M059J (cell line): Measurements from ENCODE around the gene G3BP2. TPM values are rescaled to one million over a fixed set of nuclear protein-coding genes. Genes with fewer than 3 reads are reported as not detected.

Experiments
- DNase-seq: peaks from one replicate; pipeline ENCODE4 v3.0.0-alpha.2; 2012; ENCODE audit warnings: low read depth
- total RNA-seq: library from RNA; depleted of rRNA; stranded (reverse); fragments of >200 nt; shearing (Covaris generic); gene quantifications from 2 replicates; pipeline ENCODE4 v1.2.3, GENCODE V29; 2014; rRNA removed

G3BP2 gene
- total RNA-seq, 1 experiment from 2014 or later = 135 TPM

DNA sequence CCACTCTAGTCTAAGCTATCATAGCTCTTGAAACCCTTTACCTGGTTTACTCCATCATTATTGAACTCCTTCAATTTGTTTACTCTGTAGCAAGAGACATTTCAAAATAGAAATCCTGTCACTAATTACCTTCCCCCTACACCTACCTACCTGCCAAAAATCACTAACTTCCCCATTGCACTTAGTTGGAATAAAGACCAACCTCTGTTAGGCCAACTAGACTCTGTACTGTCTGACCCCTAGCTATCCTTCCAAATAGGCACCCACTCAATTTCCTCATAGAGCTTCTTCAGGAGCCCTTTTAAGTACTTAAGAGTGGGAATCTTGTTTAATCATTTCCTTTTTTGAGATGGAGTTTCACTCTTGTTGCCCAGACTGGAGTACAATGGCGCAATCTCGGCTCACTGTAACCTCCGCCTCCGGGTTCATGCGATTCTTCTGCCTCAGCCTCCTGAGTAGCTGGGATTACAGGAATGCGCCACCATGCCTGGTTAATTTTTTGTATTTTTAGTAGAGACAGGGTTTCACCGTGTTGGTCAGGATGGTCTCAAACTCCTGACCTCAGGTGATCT lies 34.0 kb downstream of the G3BP2 start:
- DNase-seq = no peak

DNA sequence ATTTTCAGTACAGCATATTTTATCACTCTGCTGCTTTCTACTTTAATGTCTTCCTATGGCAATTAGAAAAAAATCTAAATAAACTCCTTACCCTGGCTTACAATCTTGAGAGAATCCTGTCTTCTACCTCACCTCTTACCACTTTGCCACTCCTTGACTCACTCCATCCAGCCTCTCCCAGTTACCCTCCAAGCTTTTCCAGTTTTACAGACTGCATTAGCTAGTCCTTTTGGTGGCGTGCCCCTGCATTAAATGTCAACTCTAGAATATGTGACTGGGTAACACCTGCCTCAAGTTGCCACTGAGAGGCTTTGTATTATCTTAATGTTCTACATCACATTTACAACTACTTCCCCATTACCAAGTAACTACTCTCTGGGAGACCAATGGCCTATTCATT lies 35.4 kb downstream of the G3BP2 start:
- no peak for DNase-seq

DNA sequence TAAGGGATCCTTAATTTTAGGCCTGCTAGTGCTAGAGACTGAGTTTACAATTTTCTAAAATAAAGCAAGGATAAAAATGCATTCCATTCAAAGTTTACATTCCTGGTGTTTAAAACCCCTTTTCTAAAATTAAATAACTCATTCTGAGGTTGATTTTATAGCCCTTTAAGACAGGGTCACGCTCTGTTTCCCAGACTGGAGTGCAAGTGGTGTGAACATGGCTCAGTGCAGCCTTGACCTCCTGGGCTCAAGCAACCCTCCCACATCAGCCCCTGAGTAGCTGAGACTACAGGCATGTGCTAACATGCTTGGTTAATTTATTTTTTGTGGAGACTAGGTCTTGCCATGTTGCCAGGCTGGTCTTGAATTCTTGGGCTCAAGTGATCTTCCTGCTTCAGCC lies 36.0 kb downstream of the G3BP2 start:
- DNase-seq = peak; percentile 43

DNA sequence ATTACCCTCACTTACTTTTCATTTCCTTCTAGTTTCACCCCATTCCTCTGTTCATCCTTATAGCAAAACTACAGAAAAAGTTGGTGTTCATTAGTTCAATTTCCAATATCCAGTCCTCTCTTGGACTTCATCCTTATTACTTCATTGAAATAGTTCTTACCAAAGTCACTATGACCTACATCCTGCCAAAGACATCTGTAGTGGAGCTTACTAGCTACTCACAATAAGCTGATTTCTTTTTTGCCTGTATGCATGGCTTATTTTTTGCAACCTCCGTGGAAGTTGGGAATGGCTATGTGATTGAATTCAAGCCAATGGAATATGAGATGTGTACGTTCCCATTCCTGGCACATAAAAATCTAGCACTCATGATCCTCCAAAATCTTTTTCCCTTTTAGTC lies 38.3 kb downstream of the G3BP2 start:
- DNase-seq = peak; percentile 20

DNA sequence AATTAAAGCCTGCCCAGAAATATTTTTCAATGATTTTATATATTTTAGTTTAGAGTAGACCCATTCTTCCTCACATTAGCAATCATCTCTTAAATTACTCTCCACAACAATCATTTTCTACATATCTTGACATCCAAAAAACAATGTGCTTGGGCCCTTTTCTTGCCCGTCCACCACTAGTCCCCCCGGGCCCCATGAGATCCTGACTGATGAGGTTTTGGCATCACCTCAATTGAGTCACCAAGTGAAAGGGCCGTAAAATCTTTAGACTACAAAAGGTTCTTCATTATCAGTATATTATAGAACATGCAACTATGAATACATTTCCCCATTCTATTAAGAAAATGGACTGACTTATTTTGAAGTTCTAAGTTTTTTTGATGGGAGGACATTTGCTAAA lies 38.9 kb downstream of the G3BP2 start:
- peak; percentile 65 for DNase-seq

DNA sequence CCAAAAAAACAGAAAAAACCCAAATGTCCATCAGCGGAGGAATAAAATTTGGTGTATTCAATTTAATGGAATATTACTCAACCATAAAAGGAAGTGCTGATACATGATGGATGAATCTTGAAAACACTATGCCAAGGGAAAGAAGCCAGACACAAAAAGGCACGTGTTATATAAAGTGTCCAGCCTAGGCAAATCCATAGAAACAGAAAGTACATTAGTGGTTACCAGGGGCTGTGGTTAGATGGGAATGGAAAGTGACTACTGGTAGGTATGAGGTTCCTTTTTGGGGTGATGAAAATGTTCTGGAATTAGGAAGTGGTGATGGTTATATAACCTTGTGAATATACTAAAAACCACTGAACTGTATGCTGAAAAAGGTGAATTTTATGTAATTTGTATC lies 39.4 kb downstream of the G3BP2 start:
- DNase-seq = peak; percentile 81

DNA sequence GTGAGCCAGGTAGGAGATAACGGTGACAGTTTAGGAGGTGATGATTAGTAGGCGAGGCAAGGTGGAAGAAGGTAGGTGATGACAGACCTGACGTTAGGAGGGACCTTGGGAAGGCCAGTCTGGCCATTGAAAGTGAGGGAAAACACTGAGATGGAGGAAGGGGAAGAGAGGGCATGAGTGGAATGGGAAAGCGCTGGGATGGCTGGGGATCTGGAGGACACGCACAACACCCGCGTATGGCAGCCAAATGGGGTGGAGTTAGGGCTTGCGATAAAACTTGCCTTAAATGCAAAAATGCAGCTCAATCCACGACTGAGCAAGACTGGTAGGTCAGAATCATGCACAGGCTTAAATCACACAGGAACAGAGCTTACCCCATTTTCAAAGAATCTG lies 42.3 kb downstream of the G3BP2 start:
- DNase-seq = no peak

DNA sequence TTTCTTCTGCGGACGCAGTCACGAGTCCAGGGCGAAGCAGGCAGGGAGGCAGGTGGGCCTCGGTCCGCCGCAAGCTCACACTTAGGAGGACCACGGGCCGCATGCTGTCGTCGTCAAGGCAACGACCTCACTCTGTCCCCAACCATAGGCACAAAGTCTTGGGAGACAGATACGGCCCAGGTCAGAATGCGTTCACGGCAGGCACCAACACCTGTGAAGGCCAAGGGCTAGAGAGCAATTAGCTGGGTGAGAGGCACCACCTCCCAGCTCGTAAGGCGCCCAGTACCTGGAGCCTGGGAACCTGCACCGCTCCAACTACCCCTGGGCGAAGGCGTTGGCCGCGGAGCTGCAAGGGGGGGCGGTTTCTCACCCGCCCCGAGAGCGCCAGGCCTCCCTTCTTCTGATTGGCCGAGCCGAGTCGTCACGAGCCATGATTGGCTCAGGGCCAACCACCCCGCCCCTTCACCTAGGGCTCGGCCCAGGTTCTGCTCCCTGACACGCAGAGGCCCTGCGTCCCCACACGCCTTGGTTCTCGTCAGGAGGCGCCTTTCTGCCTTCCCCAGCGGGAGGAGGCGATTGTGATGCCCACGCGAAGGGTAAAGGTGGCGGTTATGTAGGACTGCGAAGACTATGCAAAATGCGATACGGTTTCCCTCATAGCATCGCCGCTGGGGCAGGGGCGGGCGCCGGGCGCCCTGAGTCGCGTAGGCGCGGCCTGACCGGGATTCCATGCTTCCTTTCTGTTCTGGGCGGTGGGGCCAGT lies 42.9 kb downstream of the G3BP2 start, which contains the start of gene CDKL2:
CDKL2 (minus strand) TSS at position 355 of the 763 bp plus-strand sequence. CDS start 4,540 bp downstream, outside the sequence.
- DNase-seq = no peak

DNA sequence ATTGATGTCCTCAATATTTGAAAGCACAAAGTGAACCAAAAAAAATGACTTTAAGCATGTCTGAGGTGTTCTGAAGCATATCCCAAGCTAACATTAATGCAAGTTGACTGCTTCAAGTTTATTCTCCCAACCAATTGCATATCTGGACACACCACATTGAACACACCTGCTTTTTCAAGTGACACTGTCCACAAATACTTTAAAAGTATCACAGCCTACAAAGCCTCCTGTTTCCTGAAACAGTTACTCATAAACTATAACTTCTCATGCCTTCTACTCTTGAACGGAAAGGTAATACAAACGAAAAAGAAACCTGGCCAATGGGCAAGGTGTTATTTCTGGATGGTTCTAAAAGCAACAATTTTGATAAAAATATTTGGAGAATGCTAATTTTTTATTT lies 44.0 kb downstream of the G3BP2 start:
- no peak for DNase-seq

DNA sequence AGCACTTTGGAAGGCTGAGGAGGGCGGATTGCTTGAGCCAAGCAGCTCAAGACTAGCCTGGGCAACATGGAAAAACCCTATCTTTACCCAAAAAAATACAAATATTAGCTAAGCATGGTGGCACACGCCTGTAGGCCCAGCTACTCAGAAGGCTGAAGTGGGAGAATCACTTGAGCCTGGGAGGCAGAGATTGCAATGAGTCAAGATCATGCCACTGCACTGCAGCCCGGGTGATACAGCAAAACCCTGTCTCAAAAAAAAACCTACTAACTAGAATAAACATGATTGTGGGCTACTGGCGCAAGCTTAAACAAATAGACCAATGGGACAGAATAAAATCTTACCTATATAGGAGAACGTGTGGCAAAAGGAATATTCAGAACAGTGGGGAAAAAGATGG lies 50.2 kb downstream of the G3BP2 start:
- no peak for DNase-seq

DNA sequence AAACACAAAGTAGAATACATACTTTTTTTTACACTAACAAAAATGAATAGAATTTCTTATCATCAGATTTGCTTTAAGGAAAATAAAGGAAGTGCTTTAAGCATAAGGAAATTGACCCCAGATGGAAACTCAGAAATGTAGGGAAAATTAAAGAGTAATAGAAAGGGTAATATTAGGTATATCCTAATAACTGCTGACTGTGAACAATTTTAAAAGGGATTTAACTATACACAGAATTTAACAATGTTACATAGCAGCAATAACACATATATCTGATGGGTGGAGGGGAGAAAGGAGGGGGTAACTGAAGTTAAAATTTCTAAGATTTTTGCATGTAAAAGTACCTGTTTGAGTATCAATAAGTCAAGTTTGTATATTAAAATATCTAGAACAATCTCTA lies 51.5 kb downstream of the G3BP2 start:
- no peak for DNase-seq

DNA sequence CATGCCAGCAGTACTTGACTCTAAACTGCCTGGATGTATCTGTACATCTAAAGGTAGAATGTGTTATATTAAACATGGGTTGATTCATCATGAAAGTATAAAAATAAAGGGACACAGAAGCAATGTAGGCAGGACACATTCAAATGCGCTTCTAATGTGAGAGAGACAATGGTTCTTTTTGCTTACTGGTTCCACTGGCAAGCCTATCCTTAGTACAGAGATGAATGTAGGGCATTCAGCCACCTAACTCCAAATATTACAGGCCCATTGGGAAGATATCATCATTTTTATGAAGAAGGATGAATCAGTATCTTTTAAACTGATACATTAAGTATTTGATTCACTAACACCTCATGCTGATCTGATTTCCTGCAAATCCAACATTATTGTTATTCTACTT lies 60.9 kb downstream of the G3BP2 start:
- no peak for DNase-seq

DNA sequence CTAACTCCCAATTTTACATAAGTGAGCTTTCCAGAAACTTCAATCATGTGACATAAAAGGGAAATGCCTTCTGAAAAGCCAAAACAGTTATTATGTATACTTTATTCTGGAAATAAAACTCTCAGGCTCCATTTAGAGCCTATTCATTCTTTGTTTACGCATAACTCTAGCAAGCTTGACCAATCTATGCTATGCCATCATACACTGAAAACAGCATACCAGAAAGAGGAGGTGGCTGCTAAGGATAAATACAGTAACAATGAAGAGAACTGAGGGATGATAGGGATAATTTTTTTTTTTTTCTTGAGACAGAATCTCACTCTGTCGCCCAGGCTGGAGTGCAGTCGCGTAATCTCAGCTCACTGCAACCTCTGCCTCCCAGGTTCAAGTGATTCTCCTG lies 67.3 kb downstream of the G3BP2 start:
- no peak for DNase-seq

DNA sequence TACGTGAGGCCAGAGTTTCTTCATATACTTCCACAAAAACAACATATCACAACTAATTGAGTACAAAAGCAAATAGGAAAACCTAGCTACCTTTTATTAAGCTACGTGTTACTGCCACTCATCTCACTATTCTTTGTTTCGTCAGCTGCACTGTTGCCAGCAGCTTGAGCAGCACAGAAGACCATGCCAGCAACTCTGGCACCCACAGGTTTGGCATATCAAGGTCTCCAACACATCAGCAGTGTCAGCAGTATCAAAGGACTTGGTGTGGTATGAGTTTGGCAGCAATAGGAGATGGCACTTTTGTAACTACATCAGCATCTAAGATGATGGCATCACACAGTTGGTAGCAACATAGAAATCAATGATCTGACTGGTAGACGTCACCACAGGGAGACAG lies 73.6 kb downstream of the G3BP2 start:
- no peak for DNase-seq

DNA sequence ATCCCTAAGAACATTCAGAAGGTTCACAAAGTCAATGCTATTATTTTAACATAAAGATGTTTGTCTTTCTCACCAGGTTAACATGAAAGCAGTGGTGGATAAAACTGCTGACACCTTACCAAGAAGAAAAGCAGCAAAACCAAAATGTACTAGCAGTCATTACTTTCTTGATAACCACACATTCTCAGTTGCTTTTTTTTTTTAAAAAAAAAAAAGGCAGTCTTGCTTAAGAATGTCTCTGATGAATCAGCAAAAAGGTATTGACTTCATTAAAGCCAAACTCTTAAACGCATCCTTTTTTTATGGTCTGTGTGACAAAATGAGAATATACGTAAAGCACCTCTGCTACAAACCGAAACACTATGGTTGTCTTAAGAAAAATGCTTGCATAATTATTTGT lies 74.8 kb downstream of the G3BP2 start:
- peak; percentile 37 for DNase-seq

DNA sequence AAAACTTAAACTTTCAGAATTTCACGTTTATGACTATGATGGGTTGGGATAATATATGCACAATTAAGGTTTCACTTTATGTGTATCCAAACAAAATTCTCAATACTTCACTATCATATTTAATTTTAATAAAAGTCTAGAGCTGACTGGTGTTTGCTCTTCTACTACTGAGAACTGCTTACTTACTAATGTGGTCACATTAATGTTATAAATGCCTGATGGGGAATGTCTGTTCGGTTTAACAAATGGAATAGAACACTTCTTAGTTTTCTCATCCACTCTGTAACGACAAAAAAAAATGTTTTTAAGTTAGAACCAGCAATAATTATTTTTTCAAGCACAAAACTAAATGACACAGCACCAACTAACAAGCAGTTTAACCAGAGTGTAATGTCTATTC lies 77.2 kb downstream of the G3BP2 start:
- DNase-seq = no peak

DNA sequence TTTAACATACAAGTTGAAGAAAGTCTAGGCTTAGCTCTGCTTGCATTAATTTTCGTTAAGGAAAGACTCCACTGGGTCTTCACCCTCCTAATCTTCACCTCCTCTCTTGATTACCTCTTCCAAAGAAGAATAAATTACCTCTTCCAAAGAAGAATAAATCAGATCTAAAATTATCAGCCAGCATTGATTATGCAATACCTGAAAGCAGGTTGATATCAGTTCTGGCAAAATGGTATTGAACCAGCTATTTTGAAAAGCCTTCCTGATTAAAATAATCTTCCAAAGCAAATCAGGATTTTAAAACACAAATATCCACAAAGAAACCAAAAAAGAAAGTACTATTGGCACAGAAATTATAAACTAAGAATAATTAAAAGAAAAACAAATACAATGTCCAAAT lies 79.8 kb downstream of the G3BP2 start:
- no peak for DNase-seq

Other genes starting within 250 kb of the G3BP2 start
- 10.6 and 11.7 TPM in 2 replicates for gene RCHY1, start 159.0 kb downstream of the G3BP2 start, total RNA-seq
- 6.3 and 8.9 TPM in 2 replicates for gene THAP6, start 158.9 kb downstream of the G3BP2 start, total RNA-seq
- gene ODAPH, start 117.3 kb downstream of the G3BP2 start, total RNA-seq = 0.10 TPM in 1 of 2 replicates, not detected in the other
- gene CDKL2, start 42.9 kb downstream of the G3BP2 start, total RNA-seq = 0.05 and 0.15 TPM in 2 replicates
- 43.6 and 60.4 TPM in 2 replicates for gene USO1, start 51.2 kb upstream of the G3BP2 start, total RNA-seq
- gene PPEF2, start 229.0 kb upstream of the G3BP2 start, total RNA-seq = not detected in 2 replicates